Astrocyte of the spinal cord (primary cell): ENCODE measurements around the gene CADM1.
A peak's percentile ranks its signal among the peaks of the same experiment; 100 is the strongest.

ENCODE experiments used
- DNase-seq: peaks from one replicate; pipeline ENCODE4 v3.0.0; 2011; ENCODE audit warnings: low read depth, low spot score
- H3K4me3 ChIP-seq: 2 replicates; pipeline ENCODE4 v1.5.1; 2011; ENCODE audit warnings: low read depth, mild to moderate bottlenecking, low read length, moderate library complexity
- CTCF ChIP-seq: IDR thresholded peaks from 2 replicates; pipeline ENCODE4 v1.5.1; 2012; ENCODE audit warnings: low read depth, mild to moderate bottlenecking, low read length, inconsistent platforms
- in situ Hi-C: cut with HindIII; loops from 2 replicates; pipeline ENCODE4 v1.10.0; 2017; ENCODE audit warnings: low sequenced_read_pairs

The CADM1 gene

GRCh38 chr11:115499241-115499799, 4.9 kb downstream of the CADM1 start:
- H3K4me3 ChIP-seq: no peak overlapping the region
- in situ Hi-C loops: no loop called here
- TF ChIP-seq CTCF: no peak
- DNase-seq: no peak

GRCh38 chr11:115498354-115498753, 5.9 kb downstream of the CADM1 start:
- no peak for DNase-seq
- no peak for TF ChIP-seq CTCF
- H3K4me3 ChIP-seq: no peak overlapping the region
- in situ Hi-C loops: no loop called here

DNA sequence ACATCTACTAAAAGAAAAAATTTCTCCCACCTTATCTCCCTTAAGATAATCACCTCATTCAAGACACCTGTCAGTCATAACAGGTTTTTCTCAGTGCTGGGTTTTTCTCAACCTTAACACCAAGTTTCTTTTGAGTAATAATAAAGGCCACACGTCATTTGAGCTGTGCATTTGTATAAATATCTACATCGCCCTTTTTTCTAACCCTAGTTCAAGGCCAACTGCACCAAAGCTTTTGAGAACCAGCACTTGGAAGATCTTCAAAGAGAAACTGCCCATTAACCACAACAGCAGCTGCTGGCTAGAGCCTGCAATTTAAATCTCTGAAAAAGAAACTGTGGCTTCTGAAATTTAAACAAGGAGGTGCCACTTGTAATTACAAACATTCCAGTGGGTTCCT, 6.9 kb downstream of the CADM1 start:
- no peak overlapping the region for H3K4me3 ChIP-seq
- peak; percentile 60 for DNase-seq
- in situ Hi-C loops: no loop called here
- TF ChIP-seq CTCF: no peak

DNA sequence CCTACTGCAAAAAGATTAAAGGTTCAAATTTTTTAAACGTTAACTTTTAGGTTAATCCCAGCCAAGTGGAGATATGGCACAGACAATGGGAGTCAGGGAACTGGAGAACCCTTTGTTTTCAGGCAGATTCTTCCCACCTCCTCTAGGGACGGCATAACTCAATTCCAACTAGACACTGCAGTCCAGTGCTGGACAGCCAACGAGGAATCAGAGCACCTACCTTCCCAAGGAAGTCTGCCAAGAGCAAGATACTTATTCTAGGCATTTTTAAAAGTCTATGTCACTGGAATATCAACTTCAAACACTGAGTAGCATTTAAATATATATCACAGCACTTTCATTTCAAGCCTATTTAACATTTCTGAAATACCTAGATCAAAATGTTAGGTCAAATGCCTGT, 7.3 kb downstream of the CADM1 start:
- in situ Hi-C loops: no loop called here
- TF ChIP-seq CTCF: no peak
- no peak overlapping the region for H3K4me3 ChIP-seq
- DNase-seq: no peak

DNA sequence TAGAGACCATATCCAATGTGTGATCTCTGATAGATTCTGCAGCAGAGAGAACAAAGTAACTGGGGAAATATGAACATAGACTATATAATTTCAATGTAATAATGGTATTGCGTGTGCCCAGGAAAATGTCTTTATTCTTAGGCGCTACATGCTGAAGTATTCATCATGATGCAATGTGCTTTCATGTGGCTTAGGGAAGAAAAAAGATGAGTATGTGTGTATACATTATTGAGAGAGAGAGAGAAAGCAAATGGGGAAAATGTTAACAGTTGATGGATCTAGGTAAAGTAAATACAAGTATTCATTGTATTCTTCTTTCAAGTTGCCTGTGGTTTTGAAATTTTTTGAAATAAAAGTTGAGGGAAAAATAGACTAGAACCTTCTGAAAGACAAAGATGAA, 10.3 kb downstream of the CADM1 start:
- no peak overlapping the region for H3K4me3 ChIP-seq
- in situ Hi-C loops: no loop called here
- no peak for DNase-seq
- TF ChIP-seq CTCF: no peak

GRCh38 chr11:115493488-115493887, 10.7 kb downstream of the CADM1 start:
- in situ Hi-C loops: no loop called here
- no peak overlapping the region for H3K4me3 ChIP-seq
- no peak for TF ChIP-seq CTCF
- no peak for DNase-seq

DNA sequence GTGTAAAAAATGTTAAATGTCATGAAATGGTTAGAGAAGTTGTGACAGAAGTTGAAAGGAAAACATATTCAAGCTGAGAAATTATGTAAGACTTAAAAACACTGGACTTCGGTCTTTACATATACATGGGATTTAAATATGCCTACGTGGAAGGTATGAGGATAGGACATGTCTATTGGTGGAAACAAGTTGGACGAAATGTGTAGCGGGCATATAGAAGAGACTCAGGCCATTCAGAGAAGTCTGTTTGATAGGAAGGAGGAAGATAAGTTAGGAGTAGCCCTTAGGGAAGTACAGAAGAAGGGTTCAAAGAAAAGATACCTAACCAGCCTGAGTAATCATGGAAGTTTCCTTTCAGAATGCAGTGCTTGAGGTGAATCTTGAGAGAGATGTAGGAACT, 14.7 kb downstream of the CADM1 start:
- no peak for DNase-seq
- no peak for TF ChIP-seq CTCF
- in situ Hi-C loops: no loop called here

More for the DNA sequence above, 14.7 kb downstream of the CADM1 start:
- no peak overlapping the region for H3K4me3 ChIP-seq
